Aorta (tissue), 5 donors: Measurements from ENCODE around the gene CLDN22. TPM values are rescaled to one million over a fixed set of nuclear protein-coding genes. Genes with fewer than 3 reads are reported as not detected.

Source experiments
- ATAC-seq: fragments of 200-7000 bp; cut with Tn5 transposase; one replicate; pipeline ENCODE4 v1.9.1; 2022; ENCODE audit warnings: moderate library complexity; ENCODE audit not compliant: low FRiP score
- DNase-seq, 2 donors: peaks; one replicate each; pipeline ENCODE4 v3.0.0-alpha.2; 2020
- H3K27ac ChIP-seq, 2 donors: one replicate each; pipeline ENCODE4 v1.5.1; 2013; ENCODE audit warnings: low read length in 2 of 2, mild to moderate bottlenecking in 2 of 2, moderate library complexity in 2 of 2, control low read depth in 1 of 2, inconsistent platforms in 1 of 2, low read depth in 1 of 2
- H3K27me3 ChIP-seq, 2 donors: one replicate each; pipeline ENCODE4 v1.6.1; 2013; ENCODE audit warnings: control low read depth in 1 of 2, low read length in 1 of 2, mild to moderate bottlenecking in 1 of 2, moderate library complexity in 1 of 2; ENCODE audit not compliant: insufficient read depth in 2 of 2, control insufficient read depth in 1 of 2
- H3K36me3 ChIP-seq, 2 donors: one replicate each; pipeline ENCODE4 v1.6.1; 2013; ENCODE audit warnings: control low read depth in 1 of 2, low read length in 1 of 2, mild to moderate bottlenecking in 1 of 2; ENCODE audit not compliant: insufficient read depth in 2 of 2, control insufficient read depth in 1 of 2
- H3K4me1 ChIP-seq, 2 donors: one replicate each; pipeline ENCODE4 v1.6.1; 2013; ENCODE audit warnings: low read length in 2 of 2, control low read depth in 1 of 2, mild to moderate bottlenecking in 1 of 2, moderate library complexity in 1 of 2; ENCODE audit not compliant: insufficient read depth in 2 of 2, control insufficient read depth in 1 of 2
- H3K4me3 ChIP-seq, 2 donors: one replicate each; pipeline ENCODE4 v1.5.1; 2013; ENCODE audit warnings: low read length in 2 of 2, control low read depth in 1 of 2, mild to moderate bottlenecking in 1 of 2
- H3K9me3 ChIP-seq: one replicate; pipeline ENCODE4 v1.6.1; 2013; ENCODE audit warnings: mild to moderate bottlenecking, low read length; ENCODE audit not compliant: control insufficient read depth
- whole genome bisulfite sequencing, 2 donors: extraction: QIAGEN DNeasy Blood & Tissue Kit; methylation state at CpG; one replicate each; pipeline ENCODE4 v1.1.7; 2013; 5-methylcytosine and 5-hydroxymethylcytosine counted together
- intact Hi-C, 2 donors: fragments of 100-400 bp; cut with DNase I; formaldehyde crosslinking; loops; one replicate each; pipeline versions ENCODE4 v1.14.2 to v1.15.0; 2022
- polyA plus RNA-seq, 2 donors: library from polyadenylated mRNA; stranded (reverse); fragments of 200-250 nt; gene quantifications; one replicate each; pipeline ENCODE4 v1.2.3, GENCODE V29; 2013
- total RNA-seq, 2 donors: library from RNA; stranded (reverse); fragmentation: NEBNext Ultra II Directional; extraction: Animal tissue kit (Norgen Biotek cat#: 25700); gene quantifications; one replicate each; pipeline ENCODE4 v1.2.1, GENCODE V29; 2021
- donor health status: healthy with polysubstance abuse.
- donor health status: Bipolar disorder and iron deficiency.
- donor health status: DM: no; HTN: no; CAD: no.
- donor health status: DM: no; HTN: no; CAD: no.
- donor health status: DM: yes; HTN: yes; CAD: no.

CLDN22 gene
- total and polyA plus RNA-seq, 4 donors, result not detected

GRCh38 chr4:183321079-183321478 lies 1.0 kb upstream of the CLDN22 start:
- Histone ChIP-seq H3K9me3 (no peaks in the 10 kb centered on the region), H3K27ac (no peak overlapping the region), H3K36me3 (peaks cover 0 to 2% of the 10 kb centered on the region in 2 donors), H3K27me3 (no peaks in the 10 kb centered on the region), H3K4me3 (no peak overlapping the region), H3K4me1 (no peaks in the 10 kb centered on the region)
- intact Hi-C loops, result no loop called here
- ATAC-seq (no peak), DNase-seq (no peak)
- WGBS, 2 donors, result 84 to 88% methylated on average over 2 of the region's 2 CpGs

DNA sequence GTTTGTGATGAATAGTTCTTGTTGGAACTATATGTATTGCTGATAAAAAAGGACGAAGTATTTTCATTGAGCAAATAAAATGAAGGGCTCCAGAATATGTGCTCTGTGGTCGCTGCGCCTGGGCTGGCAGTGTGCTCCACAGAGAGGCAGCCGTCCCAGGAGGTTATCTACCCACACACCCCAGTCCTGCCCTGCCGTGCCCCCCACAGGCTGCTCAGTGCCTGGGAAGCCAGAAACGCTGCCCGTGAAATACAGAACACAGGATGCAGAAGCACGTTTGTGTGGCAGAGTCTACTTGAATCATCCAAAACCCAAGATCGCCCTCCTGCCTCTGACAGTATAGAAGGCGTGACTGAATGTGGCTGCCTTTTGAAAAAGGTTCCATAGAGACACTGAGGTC lies 1.4 kb downstream of the CLDN22 start:
- no peak overlapping the region for H3K27ac ChIP-seq
- H3K9me3 ChIP-seq, result no peaks in the 10 kb centered on the region
- peaks cover 2 to 5% of the 10 kb centered on the region in 2 donors for H3K36me3 ChIP-seq
- ATAC-seq (no peak), DNase-seq (no peak)
- intact Hi-C loops, result no loop called here
- no peaks in the 10 kb centered on the region for H3K27me3 ChIP-seq
- WGBS, 2 donors, result 51 to 56% methylated on average over 10 of the region's 10 CpGs
- no peaks in the 10 kb centered on the region for H3K4me1 ChIP-seq
- no peak overlapping the region for H3K4me3 ChIP-seq

GRCh38 chr4:183314806-183315205 lies 5.3 kb downstream of the CLDN22 start:
- Histone ChIP-seq H3K36me3 (peaks cover 2 to 5% of the 10 kb centered on the region in 2 donors), H3K27me3 (no peaks in the 10 kb centered on the region), H3K4me1 (no peaks in the 10 kb centered on the region), H3K4me3 (no peak overlapping the region), H3K9me3 (no peaks in the 10 kb centered on the region), H3K27ac (no peak overlapping the region)
- DNase-seq (no peak), ATAC-seq (no peak)
- WGBS, 2 donors, result 90 to 94% methylated on average over 9 of the region's 9 CpGs
- intact Hi-C loops, result no loop called here

DNA sequence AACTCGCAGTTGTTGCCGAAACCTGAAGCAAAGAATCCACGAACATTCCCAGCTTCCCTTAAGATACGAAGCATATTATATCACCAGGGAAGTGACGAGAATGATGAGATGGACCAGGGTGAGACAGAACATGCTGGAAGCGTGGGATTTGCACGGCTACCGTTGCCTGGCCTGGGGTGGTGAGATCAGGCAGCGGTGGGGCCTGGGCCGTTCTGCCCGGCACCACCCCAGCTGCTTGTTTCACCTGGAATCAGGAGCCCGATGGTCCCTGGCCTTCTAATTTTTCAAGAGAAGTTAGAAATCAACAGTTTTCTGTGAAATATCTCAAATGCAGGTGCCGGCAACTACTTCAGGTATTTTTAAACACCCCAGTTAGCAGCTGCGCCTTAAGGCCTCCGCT lies 5.7 kb downstream of the CLDN22 start:
- no peak for ATAC-seq
- no peaks in the 10 kb centered on the region for H3K27me3 ChIP-seq
- intact Hi-C loops, result no loop called here
- no peaks in the 10 kb centered on the region for H3K9me3 ChIP-seq
- DNase-seq, result no peak
- H3K4me3 ChIP-seq, result no peak overlapping the region
- no peak overlapping the region for H3K27ac ChIP-seq
- 94 to 96% methylated on average over 15 of the region's 15 CpGs for WGBS, 2 donors
- peaks cover 2 to 5% of the 10 kb centered on the region in 2 donors for H3K36me3 ChIP-seq
- no peaks in the 10 kb centered on the region for H3K4me1 ChIP-seq

GRCh38 chr4:183312841-183313240 lies 7.2 kb downstream of the CLDN22 start:
- 81 to 86% methylated on average over 5 of the region's 5 CpGs for WGBS, 2 donors
- Histone ChIP-seq H3K4me1 (no peaks in the 10 kb centered on the region), H3K27me3 (no peaks in the 10 kb centered on the region), H3K9me3 (no peaks in the 10 kb centered on the region), H3K4me3 (no peak overlapping the region), H3K27ac (no peak overlapping the region), H3K36me3 (peaks cover 0 to 5% of the 10 kb centered on the region in 2 donors)
- intact Hi-C loops, result no loop called here
- ATAC-seq (no peak), DNase-seq (no peak)

DNA sequence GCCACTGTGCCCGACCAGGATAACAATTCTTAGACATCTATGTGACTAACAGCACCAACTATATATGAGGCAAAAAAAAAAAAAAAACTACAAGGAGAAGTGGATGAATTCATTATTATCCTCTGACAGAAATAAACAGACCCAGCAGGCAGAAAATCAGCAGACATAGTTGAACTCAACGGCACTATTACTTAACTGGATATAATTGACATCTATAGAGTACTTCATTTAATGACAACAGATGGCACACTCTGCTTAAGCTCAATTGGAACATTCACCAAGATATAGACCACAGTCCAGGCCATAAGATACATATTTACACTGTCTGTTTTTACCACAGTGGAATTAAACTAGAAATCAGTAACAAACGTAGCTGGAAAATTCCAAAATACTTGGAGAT lies 13.3 kb downstream of the CLDN22 start:
- Histone ChIP-seq H3K4me3 (no peak overlapping the region), H3K9me3 (no peaks in the 10 kb centered on the region), H3K4me1 (no peaks in the 10 kb centered on the region), H3K27me3 (no peaks in the 10 kb centered on the region), H3K27ac (no peak overlapping the region), H3K36me3 (peaks cover 0 to 5% of the 10 kb centered on the region in 2 donors)
- DNase-seq, result no peak
- WGBS, 2 donors, result 85 to 86% methylated on average over 3 of the region's 3 CpGs
- intact Hi-C loops, result no loop called here
- ATAC-seq, result no peak

GRCh38 chr4:183304538-183304937 lies 15.5 kb downstream of the CLDN22 start:
- no peak for ATAC-seq
- peaks cover 0 to 2% of the 10 kb centered on the region in 2 donors for H3K4me1 ChIP-seq
- 95 to 96% methylated on average over 2 of the region's 2 CpGs for WGBS, 2 donors
- H3K4me3 ChIP-seq, result no peak overlapping the region
- no peak for DNase-seq
- no peaks in the 10 kb centered on the region for H3K27me3 ChIP-seq
- H3K27ac ChIP-seq, result no peak overlapping the region
- H3K36me3 ChIP-seq, result peaks cover 0 to 5% of the 10 kb centered on the region in 2 donors
- no peaks in the 10 kb centered on the region for H3K9me3 ChIP-seq
- intact Hi-C loops, result no loop called here

GRCh38 chr4:183304067-183304466 lies 16.0 kb downstream of the CLDN22 start:
- Histone ChIP-seq H3K27ac (no peak overlapping the region), H3K36me3 (peaks cover 0 to 5% of the 10 kb centered on the region in 2 donors), H3K4me3 (no peak overlapping the region), H3K9me3 (no peaks in the 10 kb centered on the region), H3K27me3 (no peaks in the 10 kb centered on the region), H3K4me1 (peaks cover 0 to 2% of the 10 kb centered on the region in 2 donors)
- WGBS, 2 donors, result 90 to 95% methylated on average over 4 of the region's 4 CpGs
- intact Hi-C loops, result no loop called here
- DNase-seq (no peak), ATAC-seq (no peak)

DNA sequence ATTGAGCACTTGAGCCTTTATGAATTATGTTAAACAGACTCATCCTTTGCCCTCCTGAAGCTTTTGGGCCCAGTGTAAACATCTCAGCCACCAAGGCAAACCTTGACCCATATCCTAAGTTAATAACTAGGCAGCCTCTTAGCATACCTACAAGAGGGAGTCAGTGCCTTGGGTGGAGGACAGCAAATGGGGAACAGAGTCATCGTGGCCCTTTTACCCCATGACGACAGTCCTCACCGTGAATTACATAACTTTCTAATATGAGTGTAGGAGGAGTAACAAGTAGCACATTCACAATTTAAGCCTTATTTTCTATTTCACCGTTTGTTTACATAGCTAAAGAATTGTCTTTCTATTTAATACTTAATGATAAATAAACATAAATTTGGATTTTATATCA lies 16.8 kb downstream of the CLDN22 start:
- WGBS, 2 donors, result 95 to 98% methylated on average over 4 of the region's 4 CpGs
- Histone ChIP-seq H3K36me3 (peaks cover 0 to 5% of the 10 kb centered on the region in 2 donors), H3K27me3 (no peaks in the 10 kb centered on the region), H3K9me3 (no peaks in the 10 kb centered on the region), H3K4me1 (peaks cover 0 to 2% of the 10 kb centered on the region in 2 donors), H3K4me3 (no peak overlapping the region), H3K27ac (no peak overlapping the region)
- ATAC-seq (no peak), DNase-seq (no peak)
- intact Hi-C loops, result no loop called here
